Stimulated activated naive CD8-positive, alpha-beta T cell treated with anti-CD3 and anti-CD28 coated beads, Interleukin-15, Interleukin-2, amounts not matched to agents 100 ng/mL and 50 ng/mL, for 24 hours (primary cell): ENCODE results near the gene RALGAPA1.

Experiments
- H3K27ac Mint-ChIP-seq: one replicate; pipeline ENCODE4 v1.8.0; 2021; ENCODE audit warnings: mild to moderate bottlenecking, mixed read lengths
- H3K27me3 Mint-ChIP-seq: one replicate; pipeline ENCODE4 v1.8.0; 2021; ENCODE audit warnings: mixed read lengths
- H3K36me3 Mint-ChIP-seq: one replicate; pipeline ENCODE4 v1.8.0; 2021; ENCODE audit warnings: low read depth, mixed read lengths
- H3K4me1 Mint-ChIP-seq: one replicate; pipeline ENCODE4 v1.8.0; 2021; ENCODE audit warnings: low read depth, mixed read lengths
- H3K4me3 Mint-ChIP-seq: one replicate; pipeline ENCODE4 v1.8.0; 2021; ENCODE audit warnings: mild to moderate bottlenecking, mixed read lengths
- H3K9me3 Mint-ChIP-seq: one replicate; pipeline ENCODE4 v1.8.0; 2021; ENCODE audit warnings: mixed read lengths

RALGAPA1 gene

GRCh38 chr14:35556548-35556947 lies 252.5 kb downstream of the RALGAPA1 start:
- no peaks in the 10 kb centered on the region for H3K9me3 Mint-ChIP-seq
- H3K4me1 Mint-ChIP-seq = no peaks in the 10 kb centered on the region
- no peak overlapping the region for H3K4me3 Mint-ChIP-seq
- no peaks in the 10 kb centered on the region for H3K27me3 Mint-ChIP-seq
- H3K36me3 Mint-ChIP-seq = peaks cover 3% of the 10 kb centered on the region
- H3K27ac Mint-ChIP-seq = no peak overlapping the region

- no peaks in the 10 kb centered on the region for H3K27me3 Mint-ChIP-seq
- no peaks in the 10 kb centered on the region for H3K9me3 Mint-ChIP-seq
- no peak overlapping the region for H3K27ac Mint-ChIP-seq
- no peaks in the 10 kb centered on the region for H3K4me1 Mint-ChIP-seq
- no peak overlapping the region for H3K4me3 Mint-ChIP-seq
- H3K36me3 Mint-ChIP-seq = peaks cover 8% of the 10 kb centered on the region
These were observed 255.3 kb downstream of the RALGAPA1 start for GRCh38 chr14:35553808-35554207.

GRCh38 chr14:35551081-35551480 lies 258.0 kb downstream of the RALGAPA1 start:
- no peak overlapping the region for H3K27ac Mint-ChIP-seq
- no peaks in the 10 kb centered on the region for H3K9me3 Mint-ChIP-seq
- no peaks in the 10 kb centered on the region for H3K27me3 Mint-ChIP-seq
- no peak overlapping the region for H3K4me3 Mint-ChIP-seq
- peaks cover 8% of the 10 kb centered on the region for H3K36me3 Mint-ChIP-seq
- no peaks in the 10 kb centered on the region for H3K4me1 Mint-ChIP-seq

GRCh38 chr14:35549551-35549950 lies 259.5 kb downstream of the RALGAPA1 start:
- no peaks in the 10 kb centered on the region for H3K9me3 Mint-ChIP-seq
- H3K27ac Mint-ChIP-seq = no peak overlapping the region
- H3K27me3 Mint-ChIP-seq = no peaks in the 10 kb centered on the region
- H3K4me1 Mint-ChIP-seq = no peaks in the 10 kb centered on the region
- peaks cover 8% of the 10 kb centered on the region for H3K36me3 Mint-ChIP-seq
- no peak overlapping the region for H3K4me3 Mint-ChIP-seq

GRCh38 chr14:35543006-35543405 lies 266.1 kb downstream of the RALGAPA1 start:
- Mint-ChIP-seq H3K9me3 (no peaks in the 10 kb centered on the region), H3K4me3 (no peak overlapping the region), H3K27ac (no peak overlapping the region), H3K27me3 (no peaks in the 10 kb centered on the region), H3K36me3 (peaks cover 14% of the 10 kb centered on the region), H3K4me1 (no peaks in the 10 kb centered on the region)

- H3K9me3 Mint-ChIP-seq = no peaks in the 10 kb centered on the region
- H3K4me1 Mint-ChIP-seq = peaks cover 11% of the 10 kb centered on the region
- H3K27me3 Mint-ChIP-seq = peaks cover 22% of the 10 kb centered on the region
- no peak overlapping the region for H3K4me3 Mint-ChIP-seq
- H3K27ac Mint-ChIP-seq = no peak overlapping the region
- H3K36me3 Mint-ChIP-seq = peaks cover 16% of the 10 kb centered on the region
These were observed 269.1 kb downstream of the RALGAPA1 start for GRCh38 chr14:35539969-35540368.

- Mint-ChIP-seq H3K4me3 (no peak overlapping the region), H3K36me3 (peaks cover 10% of the 10 kb centered on the region), H3K4me1 (peaks cover 18% of the 10 kb centered on the region), H3K27ac (no peak overlapping the region), H3K9me3 (no peaks in the 10 kb centered on the region), H3K27me3 (peaks cover 45% of the 10 kb centered on the region)
These were observed 273.5 kb downstream of the RALGAPA1 start for GRCh38 chr14:35535483-35536112.

DNA sequence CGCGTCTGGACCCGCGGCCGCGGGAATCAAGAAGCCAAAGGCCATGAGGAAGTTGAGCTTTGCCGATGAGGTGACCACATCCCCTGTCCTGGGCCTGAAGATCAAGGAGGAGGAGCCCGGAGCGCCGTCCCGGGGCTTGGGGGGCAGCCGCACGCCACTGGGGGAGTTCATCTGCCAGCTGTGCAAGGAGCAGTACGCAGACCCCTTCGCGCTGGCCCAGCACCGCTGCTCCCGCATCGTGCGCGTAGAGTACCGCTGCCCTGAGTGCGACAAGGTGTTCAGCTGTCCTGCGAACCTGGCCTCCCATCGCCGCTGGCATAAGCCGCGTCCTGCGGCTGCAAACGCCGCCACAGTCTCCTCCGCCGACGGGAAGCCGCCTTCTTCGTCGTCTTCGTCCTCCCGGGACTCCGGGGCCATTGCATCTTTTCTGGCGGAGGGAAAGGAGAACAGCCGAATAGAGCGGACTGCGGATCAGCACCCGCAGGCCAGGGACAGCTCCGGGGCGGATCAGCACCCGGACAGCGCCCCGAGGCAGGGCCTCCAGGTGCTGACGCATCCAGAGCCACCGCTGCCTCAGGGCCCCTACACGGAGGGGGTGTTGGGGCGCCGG lies 274.1 kb downstream of the RALGAPA1 start:
- Mint-ChIP-seq H3K9me3 (no peaks in the 10 kb centered on the region), H3K27me3 (peaks cover 52% of the 10 kb centered on the region), H3K4me1 (peaks cover 18% of the 10 kb centered on the region), H3K27ac (no peak overlapping the region), H3K4me3 (peak overlapping the region; percentile 76), H3K36me3 (peaks cover 10% of the 10 kb centered on the region)

DNA sequence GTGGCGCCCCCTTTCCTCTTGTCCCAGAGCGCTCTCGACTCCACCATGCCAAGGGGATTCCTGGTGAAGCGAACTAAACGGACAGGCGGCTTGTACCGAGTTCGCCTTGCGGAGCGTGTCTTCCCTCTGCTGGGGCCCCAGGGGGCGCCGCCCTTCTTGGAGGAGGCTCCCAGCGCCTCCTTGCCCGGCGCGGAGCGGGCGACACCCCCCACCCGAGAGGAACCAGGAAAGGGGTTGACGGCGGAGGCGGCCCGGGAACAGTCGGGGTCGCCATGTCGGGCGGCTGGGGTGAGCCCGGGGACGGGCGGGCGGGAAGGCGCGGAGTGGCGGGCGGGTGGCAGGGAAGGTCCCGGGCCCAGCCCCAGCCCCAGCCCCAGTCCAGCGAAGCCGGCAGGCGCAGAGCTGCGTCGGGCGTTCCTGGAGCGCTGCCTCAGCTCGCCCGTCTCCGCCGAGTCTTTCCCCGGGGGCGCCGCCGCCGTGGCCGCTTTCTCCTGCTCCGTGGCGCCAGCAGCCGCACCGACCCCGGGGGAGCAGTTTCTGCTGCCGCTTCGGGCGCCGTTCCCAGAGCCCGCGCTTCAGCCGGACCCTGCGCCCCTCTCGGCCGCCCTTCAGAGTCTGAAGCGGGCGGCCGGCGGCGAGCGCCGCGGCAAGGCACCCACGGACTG lies 274.8 kb downstream of the RALGAPA1 start:
- H3K27ac Mint-ChIP-seq = no peak overlapping the region
- H3K4me3 Mint-ChIP-seq = peak overlapping the region; percentile 79
- no peaks in the 10 kb centered on the region for H3K9me3 Mint-ChIP-seq
- peaks cover 6% of the 10 kb centered on the region for H3K36me3 Mint-ChIP-seq
- peaks cover 57% of the 10 kb centered on the region for H3K27me3 Mint-ChIP-seq
- H3K4me1 Mint-ChIP-seq = peaks cover 18% of the 10 kb centered on the region

DNA sequence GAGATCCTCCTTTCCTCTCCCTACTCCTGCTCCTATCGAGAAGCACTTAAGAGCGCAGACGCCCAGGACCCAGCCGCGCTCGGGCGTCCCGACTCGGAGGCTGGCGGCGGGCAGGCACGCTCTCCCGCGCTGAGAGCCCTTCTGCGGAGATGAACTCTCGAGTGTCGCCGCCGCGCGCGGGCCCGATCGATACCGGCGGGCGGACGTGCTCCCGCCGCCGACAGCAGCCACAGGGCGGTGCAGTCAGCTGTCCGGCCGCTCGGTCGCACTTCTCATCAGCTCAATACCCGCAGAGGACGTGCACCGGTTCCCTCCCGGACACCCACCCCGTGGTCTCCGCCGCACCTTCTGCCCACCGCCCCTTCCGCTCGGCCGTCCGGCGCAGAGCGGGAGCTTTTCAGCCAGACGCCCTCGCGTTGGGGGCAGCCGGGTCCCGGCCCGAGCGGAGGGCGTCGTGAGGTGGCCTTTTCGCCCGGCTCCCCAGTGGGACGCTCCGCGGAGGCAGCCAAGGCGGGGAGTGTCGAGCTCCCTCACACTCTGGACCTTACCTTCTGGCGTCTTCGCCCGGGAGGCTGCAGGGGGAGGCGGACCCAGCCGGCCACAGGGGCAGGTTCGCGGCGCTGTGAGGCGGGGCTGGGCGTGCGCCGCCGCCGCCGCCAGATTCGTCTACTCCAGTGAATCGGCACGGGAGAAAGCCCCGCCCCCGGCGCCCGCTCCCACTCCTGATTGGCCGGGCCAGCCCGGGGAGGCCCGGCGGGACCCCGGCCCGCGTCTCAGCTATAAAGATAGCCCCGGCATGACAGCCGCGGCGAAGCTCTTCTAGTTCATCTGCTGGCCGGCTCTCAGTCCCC lies 275.5 kb downstream of the RALGAPA1 start, which contains the start of gene INSM2:
Gene INSM2 (plus strand): TSS at position 808 of the 851 bp plus-strand sequence. CDS start 89 bp downstream, outside the sequence.
- Mint-ChIP-seq H3K4me1 (peaks cover 18% of the 10 kb centered on the region), H3K27me3 (peaks cover 65% of the 10 kb centered on the region), H3K4me3 (peak within 1 kb of the TSS; percentile 79), H3K9me3 (no peaks in the 10 kb centered on the region), H3K27ac (no peak within 1 kb of the TSS), H3K36me3 (peaks cover 6% of the 10 kb centered on the region)

- H3K4me3 Mint-ChIP-seq = peak overlapping the region; percentile 79
- H3K36me3 Mint-ChIP-seq = peaks cover 1% of the 10 kb centered on the region
- H3K4me1 Mint-ChIP-seq = peaks cover 18% of the 10 kb centered on the region
- H3K27me3 Mint-ChIP-seq = peaks cover 72% of the 10 kb centered on the region
- no peak overlapping the region for H3K27ac Mint-ChIP-seq
- H3K9me3 Mint-ChIP-seq = no peaks in the 10 kb centered on the region
These were observed 276.2 kb downstream of the RALGAPA1 start for GRCh38 chr14:35532783-35533356.

- Mint-ChIP-seq H3K9me3 (no peaks in the 10 kb centered on the region), H3K4me3 (no peak overlapping the region), H3K4me1 (peaks cover 18% of the 10 kb centered on the region), H3K27me3 (peaks cover 72% of the 10 kb centered on the region), H3K36me3 (no peaks in the 10 kb centered on the region), H3K27ac (no peak overlapping the region)
These were observed 276.9 kb downstream of the RALGAPA1 start for GRCh38 chr14:35531960-35532747.

- H3K27ac Mint-ChIP-seq = no peak overlapping the region
- peaks cover 51% of the 10 kb centered on the region for H3K27me3 Mint-ChIP-seq
- H3K4me3 Mint-ChIP-seq = no peak overlapping the region
- no peaks in the 10 kb centered on the region for H3K4me1 Mint-ChIP-seq
- H3K9me3 Mint-ChIP-seq = no peaks in the 10 kb centered on the region
- H3K36me3 Mint-ChIP-seq = no peaks in the 10 kb centered on the region
These were observed 282.1 kb downstream of the RALGAPA1 start for GRCh38 chr14:35526962-35527361.

- Mint-ChIP-seq H3K9me3 (no peaks in the 10 kb centered on the region), H3K27ac (no peak overlapping the region), H3K36me3 (no peaks in the 10 kb centered on the region), H3K4me1 (no peaks in the 10 kb centered on the region), H3K4me3 (no peak overlapping the region), H3K27me3 (peaks cover 43% of the 10 kb centered on the region)
These were observed 283.4 kb downstream of the RALGAPA1 start for GRCh38 chr14:35525695-35526094.
